Thymus (tissue), 14 donors: ENCODE results near the gene TMED6. TPM values are rescaled to one million over a fixed set of nuclear protein-coding genes. Genes with fewer than 3 reads are reported as not detected.

Source experiments
- DNase-seq, 9 donors: peaks; one replicate each; pipeline ENCODE4 v3.0.0-alpha.2; 2013; ENCODE audit warnings: low spot score in 9 of 9, low read depth in 6 of 9, missing footprints in 1 of 9
- H3K27ac ChIP-seq, 2 donors: one replicate each; pipeline ENCODE4 v1.5.1; 2013; ENCODE audit warnings: control low read depth in 1 of 2, low read depth in 1 of 2, low read length in 1 of 2, mild to moderate bottlenecking in 1 of 2, moderate library complexity in 1 of 2
- H3K27me3 ChIP-seq, 2 donors: one replicate each; pipeline ENCODE4 v1.5.1; 2013; ENCODE audit warnings: low read length in 1 of 2; ENCODE audit not compliant: control insufficient read depth in 2 of 2, insufficient read depth in 1 of 2
- H3K36me3 ChIP-seq, 2 donors: one replicate each; pipeline ENCODE4 v1.5.1; 2013; ENCODE audit warnings: low read length in 1 of 2, mild to moderate bottlenecking in 1 of 2, moderate library complexity in 1 of 2; ENCODE audit not compliant: control insufficient read depth in 2 of 2, insufficient read depth in 2 of 2
- H3K4me1 ChIP-seq, 2 donors: one replicate each; pipeline ENCODE4 v1.5.1; 2013; ENCODE audit warnings: low read length in 2 of 2; ENCODE audit not compliant: control insufficient read depth in 2 of 2, insufficient read depth in 2 of 2
- H3K4me3 ChIP-seq, 2 donors: one replicate each; pipeline ENCODE4 v1.5.1; 2013; ENCODE audit warnings: low read length in 2 of 2, control low read depth in 1 of 2, mild to moderate bottlenecking in 1 of 2
- H3K9me3 ChIP-seq, 2 donors: one replicate each; pipeline ENCODE4 v1.5.1; 2013; ENCODE audit warnings: low read length in 1 of 2, mild to moderate bottlenecking in 1 of 2; ENCODE audit not compliant: control insufficient read depth in 2 of 2, insufficient read depth in 1 of 2
- WGBS: extraction: QIAGEN DNeasy Blood & Tissue Kit; methylation state at CpG from one replicate; pipeline ENCODE4 v1.1.7; 2013; 5-methylcytosine and 5-hydroxymethylcytosine counted together
- long read RNA-seq, 10 donors: transcript quantifications; one replicate each; lab custom pipeline, GENCODE V29; 2026
- polyA plus RNA-seq: library from polyadenylated mRNA; stranded (reverse); fragments of 200-250 nt; gene quantifications from one replicate; pipeline ENCODE4 v1.2.3, GENCODE V29; 2013
- total RNA-seq: library from RNA; stranded (reverse); fragments of 120-200 nt; gene quantifications from one replicate; pipeline ENCODE4 v1.2.4, GENCODE V29; 2013
- donor health status: healthy.

The TMED6 gene
- total RNA-seq: 0.14 TPM
- polyA plus RNA-seq: 1.2 TPM
- long read RNA-seq, donor 1: 0 reads
- long read RNA-seq, donor 2: 0 reads
- long read RNA-seq, donor 3: 0 reads
- long read RNA-seq, donor 4: 0 reads
- long read RNA-seq, donor 5: 0 reads
- long read RNA-seq, donor 6: 0 reads
- long read RNA-seq, donor 7: 0 reads
- long read RNA-seq, donor 8: 0 reads
- long read RNA-seq, donor 9: 0 reads
- long read RNA-seq, donor 10: 0 reads

GRCh38 chr16:69351309-69352027, at the start of gene TMED6:
Gene TMED6, minus strand, starts transcription at chr16:69351786. Its CDS starts 33 bp downstream, at chr16:69351753.
- H3K9me3 ChIP-seq: no peaks in the 10 kb centered on the region
- peaks cover 33 to 34% of the 10 kb centered on the region in 2 donors for H3K36me3 ChIP-seq
- H3K27ac ChIP-seq: no peak within 1 kb of the TSS
- no peaks in the 10 kb centered on the region for H3K4me1 ChIP-seq
- 98% methylated on average over 12 of the region's 12 CpGs for WGBS
- no peak within 1 kb of the TSS for H3K4me3 ChIP-seq
- no peaks in the 10 kb centered on the region for H3K27me3 ChIP-seq
- DNase-seq: no peak

GRCh38 chr16:69399361-69399760, 47.8 kb upstream of the TMED6 start:
- no peaks in the 10 kb centered on the region for H3K9me3 ChIP-seq
- H3K4me1 ChIP-seq: peaks cover 0 to 10% of the 10 kb centered on the region in 2 donors
- no peaks in the 10 kb centered on the region for H3K27me3 ChIP-seq
- no peak overlapping the region for H3K4me3 ChIP-seq
- DNase-seq: no peak
- H3K36me3 ChIP-seq: no peaks in the 10 kb centered on the region
- WGBS: 89% methylated on average over 3 of the region's 3 CpGs
- no peak overlapping the region for H3K27ac ChIP-seq

- no peak overlapping the region for H3K4me3 ChIP-seq
- no peaks in the 10 kb centered on the region for H3K36me3 ChIP-seq
- no peaks in the 10 kb centered on the region for H3K27me3 ChIP-seq
- peaks cover 0 to 10% of the 10 kb centered on the region in 2 donors for H3K4me1 ChIP-seq
- H3K9me3 ChIP-seq: no peaks in the 10 kb centered on the region
- 82% methylated on average over 6 of the region's 6 CpGs for whole genome bisulfite sequencing
- no peak overlapping the region for H3K27ac ChIP-seq
- no peak for DNase-seq
Observed at GRCh38 chr16:69397821-69398521, 46.4 kb upstream of the TMED6 start.

- WGBS: 56% methylated on average over 13 of the region's 13 CpGs
- no peaks in the 10 kb centered on the region for H3K27me3 ChIP-seq
- peak overlapping the region; percentile 39 to 76 for H3K27ac ChIP-seq
- no peaks in the 10 kb centered on the region for H3K36me3 ChIP-seq
- peaks cover 0 to 10% of the 10 kb centered on the region in 2 donors for H3K4me1 ChIP-seq
- DNase-seq: peak; percentile 30 to 86 (median 71)
- H3K9me3 ChIP-seq: no peaks in the 10 kb centered on the region
- H3K4me3 ChIP-seq: no peak overlapping the region
Observed at GRCh38 chr16:69396187-69397061, 44.8 kb upstream of the TMED6 start.

GRCh38 chr16:69395859-69396186, 44.2 kb upstream of the TMED6 start:
- Histone ChIP-seq H3K27ac (no peak overlapping the region), H3K4me3 (no peak overlapping the region), H3K9me3 (no peaks in the 10 kb centered on the region), H3K4me1 (peaks cover 0 to 10% of the 10 kb centered on the region in 2 donors), H3K27me3 (no peaks in the 10 kb centered on the region), H3K36me3 (no peaks in the 10 kb centered on the region)
- no peak for DNase-seq

- WGBS: 96% methylated on average over 10 of the region's 10 CpGs
- no peak for DNase-seq
- peaks cover 0 to 10% of the 10 kb centered on the region in 2 donors for H3K4me1 ChIP-seq
Observed at GRCh38 chr16:69393898-69394849, 42.6 kb upstream of the TMED6 start.

GRCh38 chr16:69386596-69386995, 35.0 kb upstream of the TMED6 start:
- Histone ChIP-seq H3K27me3 (no peaks in the 10 kb centered on the region), H3K36me3 (peaks cover 10 to 27% of the 10 kb centered on the region in 2 donors), H3K4me1 (peaks cover 4 to 14% of the 10 kb centered on the region in 2 donors), H3K4me3 (no peak overlapping the region), H3K27ac (no peak overlapping the region), H3K9me3 (no peaks in the 10 kb centered on the region)
- no peak for DNase-seq
- 96% methylated on average over 1 of the region's 1 CpG for WGBS

More at GRCh38 chr16:69393898-69394849, 42.6 kb upstream of the TMED6 start:
- Histone ChIP-seq H3K4me3 (no peak overlapping the region), H3K36me3 (no peaks in the 10 kb centered on the region), H3K27me3 (no peaks in the 10 kb centered on the region), H3K9me3 (no peaks in the 10 kb centered on the region), H3K27ac (no peak overlapping the region)

GRCh38 chr16:69384974-69385373, 33.4 kb upstream of the TMED6 start:
- 12% methylated on average over 6 of the region's 6 CpGs for WGBS
- peak in 2 of 9 donors; percentile 30 to 37 for DNase-seq
- Histone ChIP-seq H3K9me3 (no peaks in the 10 kb centered on the region), H3K27me3 (no peaks in the 10 kb centered on the region), H3K4me3 (peak overlapping the region; percentile 66 to 95), H3K4me1 (peaks cover 4 to 14% of the 10 kb centered on the region in 2 donors), H3K36me3 (peaks cover 20 to 39% of the 10 kb centered on the region in 2 donors), H3K27ac (peak overlapping the region; percentile 85 to 97)
